Stimulated activated CD4-positive, alpha-beta T cell treated with anti-CD3 and anti-CD28 coated beads, Interleukin-1b, Interleukin-23, amount 100 ng/mL, for 4 hours (primary cell): ENCODE results near the gene SLAMF1.
"Not testable (repeated sequence)": the region's sequence is repeated elsewhere in the genome, so short reads cannot be mapped to it uniquely, and the experiment has no call there.

Source experiments
- DNase-seq, 2 donors: peaks; one replicate each; pipeline ENCODE4 v3.0.0-alpha.2; 2020; ENCODE audit warnings: low read depth in 2 of 2

Gene SLAMF1

GRCh38 chr1:160665330-160666078 is 18.7 kb upstream of the SLAMF1 start:
- no peak for DNase-seq

GRCh38 chr1:160664573-160665051 is 17.8 kb upstream of the SLAMF1 start:
- DNase-seq: no peak

GRCh38 chr1:160662910-160663309 is 16.1 kb upstream of the SLAMF1 start:
- no peak for DNase-seq

GRCh38 chr1:160659566-160659965 is 12.7 kb upstream of the SLAMF1 start:
- no peak for DNase-seq

GRCh38 chr1:160658814-160659193 is 12.0 kb upstream of the SLAMF1 start:
- no peak for DNase-seq

GRCh38 chr1:160658162-160658813 is 11.4 kb upstream of the SLAMF1 start:
- no peak for DNase-seq

- no peak for DNase-seq
These were observed 10.5 kb upstream of the SLAMF1 start for GRCh38 chr1:160657250-160657781.

- DNase-seq: no peak
These were observed 9.9 kb upstream of the SLAMF1 start for GRCh38 chr1:160656737-160657136.

GRCh38 chr1:160653620-160654016 is 6.8 kb upstream of the SLAMF1 start:
- no peak for DNase-seq

- no peak for DNase-seq
These were observed 6.2 kb upstream of the SLAMF1 start for GRCh38 chr1:160652924-160653619.

- not testable (repeated sequence) for DNase-seq
These were observed 5.3 kb upstream of the SLAMF1 start for GRCh38 chr1:160652065-160652641.

- no peak for DNase-seq
These were observed 4.7 kb upstream of the SLAMF1 start for GRCh38 chr1:160651433-160652064.

- DNase-seq: no peak
These were observed 481 bp upstream of the SLAMF1 start for GRCh38 chr1:160647329-160647720.

- no peak for DNase-seq
These were observed 664 bp downstream of the SLAMF1 start for GRCh38 chr1:160646180-160646579.

GRCh38 chr1:160645386-160646130 is 1.3 kb downstream of the SLAMF1 start:
- no peak for DNase-seq

GRCh38 chr1:160644399-160644798 is 2.4 kb downstream of the SLAMF1 start:
- DNase-seq: no peak

- no peak for DNase-seq
These were observed 3.7 kb downstream of the SLAMF1 start for GRCh38 chr1:160643138-160643537.

GRCh38 chr1:160642281-160642644 is 4.6 kb downstream of the SLAMF1 start:
- DNase-seq: no peak

- no peak for DNase-seq
These were observed 5.2 kb downstream of the SLAMF1 start for GRCh38 chr1:160641323-160642280.
